Right lobe of liver (tissue), 4 donors: ENCODE data around the gene IGFL1.
"Not testable (repeated sequence)": the region's sequence is repeated elsewhere in the genome, so short reads cannot be mapped to it uniquely, and the experiment has no call there.

Experiments
- POLR2A ChIP-seq: fragments of 450-650 bp; IDR thresholded peaks from one replicate; pipeline ENCODE4 v1.6.1; 2017; ENCODE audit warnings: antibody characterized with exemption, mild to moderate bottlenecking
- TF ChIP-seq, protein P1 (sequence below), 4 donors: fragments of 200-600 bp in 3 of 4; fragments of 450-650 bp in 1 of 4; IDR thresholded peaks; one replicate each; pipeline versions ENCODE4 v1.5.1 to v1.8.0; 2016 to 2022; ENCODE audit warnings: antibody characterized with exemption in 4 of 4, mild to moderate bottlenecking in 2 of 4
- donor health status: DM: no; HTN: no; CAD: no.
- donor health status: DM: no; HTN: no; CAD: no.
- donor health status: DM: no; HTN: yes; CAD: no.

DNA sequence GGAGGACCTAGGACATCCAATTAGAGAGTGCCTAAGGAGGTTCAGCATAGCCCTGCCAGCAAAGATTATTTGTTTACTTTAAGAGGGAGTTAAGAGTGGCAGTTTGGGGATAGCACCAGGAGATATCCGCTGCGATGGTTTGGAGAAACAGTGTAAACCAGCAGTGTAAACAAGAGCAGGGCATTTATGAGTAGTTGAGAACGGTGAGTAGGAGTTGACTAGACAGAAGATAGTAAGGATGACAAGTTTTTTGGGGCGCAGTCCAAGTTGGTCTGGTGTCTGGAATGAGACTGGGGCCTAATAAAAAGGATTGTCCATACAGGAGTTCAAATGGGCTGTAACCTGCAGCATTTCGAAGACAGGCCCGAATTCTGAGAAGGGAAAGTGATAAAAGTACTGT lies 44.4 kb downstream of the IGFL1 start:
- TF ChIP-seq, protein P1, sequence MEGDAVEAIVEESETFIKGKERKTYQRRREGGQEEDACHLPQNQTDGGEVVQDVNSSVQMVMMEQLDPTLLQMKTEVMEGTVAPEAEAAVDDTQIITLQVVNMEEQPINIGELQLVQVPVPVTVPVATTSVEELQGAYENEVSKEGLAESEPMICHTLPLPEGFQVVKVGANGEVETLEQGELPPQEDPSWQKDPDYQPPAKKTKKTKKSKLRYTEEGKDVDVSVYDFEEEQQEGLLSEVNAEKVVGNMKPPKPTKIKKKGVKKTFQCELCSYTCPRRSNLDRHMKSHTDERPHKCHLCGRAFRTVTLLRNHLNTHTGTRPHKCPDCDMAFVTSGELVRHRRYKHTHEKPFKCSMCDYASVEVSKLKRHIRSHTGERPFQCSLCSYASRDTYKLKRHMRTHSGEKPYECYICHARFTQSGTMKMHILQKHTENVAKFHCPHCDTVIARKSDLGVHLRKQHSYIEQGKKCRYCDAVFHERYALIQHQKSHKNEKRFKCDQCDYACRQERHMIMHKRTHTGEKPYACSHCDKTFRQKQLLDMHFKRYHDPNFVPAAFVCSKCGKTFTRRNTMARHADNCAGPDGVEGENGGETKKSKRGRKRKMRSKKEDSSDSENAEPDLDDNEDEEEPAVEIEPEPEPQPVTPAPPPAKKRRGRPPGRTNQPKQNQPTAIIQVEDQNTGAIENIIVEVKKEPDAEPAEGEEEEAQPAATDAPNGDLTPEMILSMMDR (IDR thresholded peaks at IDR 0.05) = not testable (repeated sequence)
- TF ChIP-seq POLR2A = not testable (repeated sequence)
